OCI-LY7 (cell line): ENCODE data around the gene S100A2. TPM values are rescaled to one million over a fixed set of nuclear protein-coding genes. Genes with fewer than 3 reads are reported as not detected.
"Not testable (repeated sequence)": the region's sequence is repeated elsewhere in the genome, so short reads cannot be mapped to it uniquely, and the experiment has no call there.

Experiments
- BruUV-seq: library from RNA; stranded (reverse); fragments of 400-500 nt; replicated peaks from 2 replicates; lab custom pipeline; 2021; lab: Mats Ljungman, UMichigan
- CTCF ChIA-PET: fragments of 300-600 bp; sonication (Branson Sonifier 250); formaldehyde crosslinking; loops from one replicate; lab custom pipeline; 2022; ENCODE audit warnings: antibody characterized with exemption; ENCODE audit not compliant: unreplicated experiment; lab: Charles Lee
- POLR2A ChIA-PET: fragments of 300-600 bp; sonication (Branson Sonifier 250); formaldehyde crosslinking; loops from one replicate; lab custom pipeline; 2022; ENCODE audit warnings: antibody characterized with exemption; lab: Charles Lee
- DNase-seq: peaks from one replicate; pipeline ENCODE4 v3.0.0-alpha.2; 2015; ENCODE audit warnings: low spot score
- H2AFZ ChIP-seq: fragments of 200-600 bp; sonication (generic), shearing (Covaris generic); 2 replicates; pipeline ENCODE4 v1.6.1; 2014; ENCODE audit warnings: mild to moderate bottlenecking, antibody characterized with exemption, low read length, moderate library complexity
- H3K27ac ChIP-seq: fragments of 200-600 bp; sonication (generic); 2 replicates; pipeline ENCODE4 v1.5.1; 2014; ENCODE audit warnings: mixed run types, low read depth, mild to moderate bottlenecking, moderate library complexity, low read length, inconsistent platforms; ENCODE audit not compliant: poor library complexity, severe bottlenecking
- H3K36me3 ChIP-seq: fragments of 200-600 bp; sonication (generic); 2 replicates; pipeline ENCODE4 v1.6.1; 2014; ENCODE audit warnings: mild to moderate bottlenecking, antibody characterized with exemption, low read length, moderate library complexity, mixed read lengths; ENCODE audit not compliant: insufficient read depth
- H3K4me1 ChIP-seq: fragments of 200-600 bp; sonication (generic); 2 replicates; pipeline ENCODE4 v1.5.1; 2014; ENCODE audit warnings: mild to moderate bottlenecking, low read length; ENCODE audit not compliant: insufficient read depth, poor library complexity, severe bottlenecking
- H3K4me2 ChIP-seq: fragments of 200-600 bp; sonication (generic); 2 replicates; pipeline ENCODE4 v1.6.1; 2014; ENCODE audit warnings: mild to moderate bottlenecking, low read length
- H3K4me3 ChIP-seq: fragments of 200-600 bp; sonication (generic); 2 replicates; pipeline ENCODE4 v1.5.1; 2014; ENCODE audit warnings: mild to moderate bottlenecking, low read depth, low read length; ENCODE audit not compliant: poor library complexity, severe bottlenecking
- H3K79me2 ChIP-seq: fragments of 200-600 bp; sonication (generic); 2 replicates; pipeline ENCODE4 v1.6.1; 2016; ENCODE audit warnings: low read depth, mild to moderate bottlenecking, low read length, moderate library complexity, mixed read lengths; ENCODE audit not compliant: insufficient read depth
- H3K9me2 ChIP-seq: fragments of 200-600 bp; sonication (generic); 2 replicates; pipeline ENCODE4 v1.6.1; 2016; ENCODE audit warnings: mild to moderate bottlenecking, low read length, mixed read lengths; ENCODE audit not compliant: insufficient read depth
- H3K9me3 ChIP-seq: fragments of 200-600 bp; sonication (generic); 2 replicates; pipeline ENCODE4 v1.6.1; 2014; ENCODE audit warnings: mild to moderate bottlenecking, mixed run types, low read length, mixed read lengths
- H4K20me1 ChIP-seq: fragments of 200-600 bp; sonication (generic); 2 replicates; pipeline ENCODE4 v1.6.1; 2014; ENCODE audit warnings: mild to moderate bottlenecking, antibody characterized with exemption, low read length, moderate library complexity, mixed read lengths; ENCODE audit not compliant: insufficient read depth
- CTCF ChIP-seq: fragments of 200-600 bp; sonication (generic); conservative IDR thresholded peaks from 2 replicates; pipeline ENCODE4 v1.5.1; 2014; ENCODE audit warnings: mild to moderate bottlenecking, antibody characterized with exemption, low read length, moderate library complexity, mixed read lengths
- EZH2phosphoT487 ChIP-seq: fragments of 200-600 bp; sonication (generic); IDR thresholded peaks from 2 replicates; pipeline ENCODE4 v1.6.1; 2018; ENCODE audit warnings: low read depth, borderline replicate concordance, mild to moderate bottlenecking, mixed run types, antibody characterized with exemption, low read length, moderate library complexity, mixed read lengths
- intact Hi-C: fragments of 100-400 bp; cut with micrococcal nuclease; formaldehyde crosslinking; loops from one replicate; pipeline ENCODE4 v1.10.0; 2022; ENCODE audit not compliant: unreplicated experiment
- total RNA-seq, 2 experiments: library from RNA; depleted of rRNA in 1 of 2; stranded (reverse); fragments of >200 nt in 1 of 2; shearing (Covaris generic) in 1 of 2; gene quantifications; 2 replicates each; pipeline ENCODE4 v1.2.3, GENCODE V29; 2014 to 2022

Gene S100A2
- total RNA-seq, 2 experiments from 2014 or later, result 1.4 TPM; not detected in 1

DNA sequence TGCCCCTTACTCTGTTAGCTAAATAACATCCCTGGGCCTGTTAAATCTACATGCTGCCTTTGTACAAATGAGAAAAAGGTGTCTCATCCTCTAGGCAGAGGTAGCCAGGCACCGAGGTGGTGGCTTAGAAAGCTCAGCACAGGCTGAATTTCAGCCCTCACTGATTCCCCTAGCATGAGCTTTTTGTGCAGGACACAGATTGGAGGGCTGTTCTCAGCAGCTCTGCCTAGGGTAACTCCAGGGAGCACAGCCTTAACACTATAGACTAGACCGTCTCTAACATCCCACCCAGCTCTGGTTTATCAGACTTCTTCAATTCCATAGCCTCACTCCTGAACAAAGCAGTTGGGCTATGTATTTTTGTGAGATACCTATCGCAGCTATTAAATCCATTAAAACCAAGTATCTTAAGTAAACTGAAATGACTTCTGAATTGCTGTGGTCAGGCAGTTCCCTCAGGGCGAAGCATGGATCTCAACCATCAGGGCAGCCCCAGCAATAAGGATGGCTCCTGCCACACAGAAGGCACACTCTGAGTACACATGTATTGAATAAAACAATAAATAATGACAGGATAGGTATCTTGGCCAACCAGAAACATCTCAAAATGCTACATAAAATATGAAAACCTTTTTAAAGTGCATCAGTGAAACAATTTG is 44.7 kb downstream of the S100A2 start:
- Histone ChIP-seq H3K27ac (no peak overlapping the region), H3K4me1 (peaks cover 7% of the 10 kb centered on the region), H3K4me3 (no peak overlapping the region), H3K9me3 (no peaks in the 10 kb centered on the region), H4K20me1 (no peaks in the 10 kb centered on the region), H3K36me3 (no peaks in the 10 kb centered on the region), H2AFZ (no peak overlapping the region), H3K79me2 (no peaks in the 10 kb centered on the region), H3K4me2 (no peak overlapping the region), H3K9me2 (no peaks in the 10 kb centered on the region)
- intact Hi-C loops, result no loop called here
- DNase-seq, result no peak
- TF ChIP-seq CTCF (no peak), EZH2phosphoT487 (no peak)
- ChIA-PET CTCF (no interaction called here), POLR2A (no interaction called here)
- BruUV-seq, result no TSS peak

DNA sequence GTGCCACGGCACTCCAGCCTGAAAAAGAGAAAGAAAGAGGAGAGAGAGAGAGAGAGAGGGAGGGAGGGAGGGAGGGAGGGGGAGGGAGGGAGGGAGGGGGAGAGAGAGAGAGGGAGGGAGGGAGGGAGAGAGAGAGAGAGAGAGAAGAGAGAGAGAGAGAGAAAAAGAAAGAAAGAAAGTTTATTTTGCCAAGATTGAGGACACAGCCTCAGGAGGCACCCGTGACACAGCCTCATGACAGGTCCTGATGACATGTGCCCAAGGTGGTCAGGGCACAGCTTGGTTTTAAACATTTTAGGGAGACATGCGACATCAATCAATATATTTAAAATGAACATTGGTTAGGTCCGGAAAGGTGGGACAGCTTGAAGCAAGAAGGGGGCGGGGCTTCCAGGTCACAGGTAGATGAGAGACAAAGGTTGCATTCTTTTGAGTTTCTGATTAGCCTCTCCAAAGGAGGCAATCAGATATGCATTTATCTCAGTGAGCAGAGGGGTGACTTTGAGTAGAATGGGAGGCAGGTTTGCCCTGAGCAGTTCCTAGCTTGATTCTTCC is 45.4 kb downstream of the S100A2 start:
- CTCF ChIA-PET, POLR2A ChIA-PET, H3K9me3 ChIP-seq, DNase-seq, H3K4me1 ChIP-seq, H3K36me3 ChIP-seq, H2AFZ ChIP-seq, H3K79me2 ChIP-seq, H3K9me2 ChIP-seq, H3K27ac ChIP-seq, H3K4me2 ChIP-seq, H3K4me3 ChIP-seq, intact Hi-C loops, H4K20me1 ChIP-seq, BruUV-seq: not testable (repeated sequence)

DNA sequence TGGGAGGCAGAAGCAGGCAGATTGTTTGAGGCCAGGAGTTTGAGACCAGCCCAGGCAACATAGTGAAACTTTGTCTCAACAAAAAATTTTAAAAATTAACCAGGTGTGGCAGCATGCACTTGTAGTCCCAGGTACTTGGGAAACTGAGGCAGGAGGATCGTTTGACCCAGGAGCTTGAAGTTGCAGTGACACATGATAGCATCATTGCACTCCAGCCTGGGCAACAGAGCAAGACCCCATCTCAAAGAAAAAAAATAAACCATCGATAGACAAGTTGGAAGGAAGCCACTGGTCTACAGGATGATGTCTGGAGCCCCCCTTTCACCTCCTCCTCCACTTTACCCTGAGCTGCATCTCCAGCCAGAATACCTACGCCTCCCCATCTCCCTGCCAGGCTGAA is 46.4 kb downstream of the S100A2 start:
- intact Hi-C loops, result loop anchor here (10.0 kb wide), 2 partner anchors 156 to 466 kb away; partner anchors contain the start of genes ILF2, NPR1 and RAB13
- CTCF ChIA-PET, result no interaction called here
- Histone ChIP-seq H3K79me2 (no peaks in the 10 kb centered on the region), H3K9me2 (no peaks in the 10 kb centered on the region), H3K4me2 (no peak overlapping the region), H3K4me1 (peaks cover 7% of the 10 kb centered on the region), H4K20me1 (no peaks in the 10 kb centered on the region), H2AFZ (no peak overlapping the region), H3K27ac (no peak overlapping the region), H3K9me3 (no peaks in the 10 kb centered on the region), H3K4me3 (no peak overlapping the region), H3K36me3 (no peaks in the 10 kb centered on the region)
- BruUV-seq, result no TSS peak
- DNase-seq, result no peak
- TF ChIP-seq CTCF, result no peak
- no peak for TF ChIP-seq EZH2phosphoT487
- POLR2A ChIA-PET, result no interaction called here
